GM18502 (cell line): ENCODE data around the gene NDUFAB1.
"Not testable (repeated sequence)": the region's sequence is repeated elsewhere in the genome, so short reads cannot be mapped to it uniquely, and the experiment has no call there.

Source experiments
- ATAC-seq: cut with Tn5 transposase; IDR thresholded peaks from one replicate; pipeline ENCODE4 v1.9.1; 2021; ENCODE audit warnings: mild to moderate bottlenecking; ENCODE audit not compliant: unreplicated experiment, poor library complexity

The NDUFAB1 gene

GRCh38 chr16:23584186-23585076 is 11.7 kb downstream of the NDUFAB1 start:
- ATAC-seq: no peak

GRCh38 chr16:23583271-23583670 is 12.8 kb downstream of the NDUFAB1 start:
- not testable (repeated sequence) for ATAC-seq

GRCh38 chr16:23581764-23582163 is 14.4 kb downstream of the NDUFAB1 start:
- ATAC-seq: no peak

GRCh38 chr16:23580391-23580790 is 15.7 kb downstream of the NDUFAB1 start:
- ATAC-seq: no peak

- no peak for ATAC-seq
Measured at GRCh38 chr16:23579371-23579770, 16.7 kb downstream of the NDUFAB1 start.

- no peak for ATAC-seq
Measured at GRCh38 chr16:23578101-23578830, 17.9 kb downstream of the NDUFAB1 start.

GRCh38 chr16:23577493-23577892 is 18.6 kb downstream of the NDUFAB1 start:
- ATAC-seq: no peak

- ATAC-seq: no peak
Measured at GRCh38 chr16:23575834-23576233, 20.3 kb downstream of the NDUFAB1 start.

- no peak for ATAC-seq
Measured at GRCh38 chr16:23573817-23574216, 22.3 kb downstream of the NDUFAB1 start.

GRCh38 chr16:23572394-23572793 is 23.7 kb downstream of the NDUFAB1 start:
- no peak for ATAC-seq

GRCh38 chr16:23571895-23572294 is 24.2 kb downstream of the NDUFAB1 start:
- no peak for ATAC-seq

GRCh38 chr16:23570992-23571632 is 25.0 kb downstream of the NDUFAB1 start:
- ATAC-seq: no peak

GRCh38 chr16:23567602-23568001 is 28.5 kb downstream of the NDUFAB1 start:
- ATAC-seq: no peak

- no peak for ATAC-seq
Measured at GRCh38 chr16:23566724-23567123, 29.4 kb downstream of the NDUFAB1 start.

- ATAC-seq: no peak
Measured at GRCh38 chr16:23564575-23565363, 31.3 kb downstream of the NDUFAB1 start.

- no peak for ATAC-seq
Measured at GRCh38 chr16:23563186-23563585, 32.9 kb downstream of the NDUFAB1 start.

- no peak for ATAC-seq
Measured at GRCh38 chr16:23562505-23562904, 33.6 kb downstream of the NDUFAB1 start.

- ATAC-seq: no peak
Measured at GRCh38 chr16:23561586-23561985, 34.5 kb downstream of the NDUFAB1 start.

- ATAC-seq: no peak
Measured at GRCh38 chr16:23557779-23558702, 38.1 kb downstream of the NDUFAB1 start.
